Medulla oblongata (tissue), 1 donor: Measurements from ENCODE around the gene PTPRM.

ENCODE experiments used
- DNase-seq: peaks from one replicate; pipeline ENCODE4 v3.0.0-alpha.2; 2015; ENCODE audit errors: extremely low spot score

The PTPRM gene

GRCh38 chr18:8274370-8274769, 707.3 kb downstream of the PTPRM start:
- no peak for DNase-seq

GRCh38 chr18:8276406-8276805, 709.3 kb downstream of the PTPRM start:
- no peak for DNase-seq

- no peak for DNase-seq
Measured at GRCh38 chr18:8277270-8277669, 710.2 kb downstream of the PTPRM start.

- DNase-seq, result no peak
Measured at GRCh38 chr18:8279346-8279745, 712.2 kb downstream of the PTPRM start.

- DNase-seq, result no peak
Measured at GRCh38 chr18:8279781-8280330, 712.7 kb downstream of the PTPRM start.

- DNase-seq, result no peak
Measured at GRCh38 chr18:8283891-8284585, 716.9 kb downstream of the PTPRM start.

- no peak for DNase-seq
Measured at GRCh38 chr18:8286303-8286702, 719.2 kb downstream of the PTPRM start.

GRCh38 chr18:8287196-8287885, 720.2 kb downstream of the PTPRM start:
- no peak for DNase-seq

- DNase-seq, result peak; percentile 5
Measured at GRCh38 chr18:8288472-8289195, 721.5 kb downstream of the PTPRM start.

GRCh38 chr18:8290435-8290834, 723.3 kb downstream of the PTPRM start:
- no peak for DNase-seq

- no peak for DNase-seq
Measured at GRCh38 chr18:8290913-8291312, 723.8 kb downstream of the PTPRM start.

GRCh38 chr18:8293184-8293583, 726.1 kb downstream of the PTPRM start:
- DNase-seq, result no peak

- no peak for DNase-seq
Measured at GRCh38 chr18:8296886-8297616, 729.9 kb downstream of the PTPRM start.

GRCh38 chr18:8298186-8298585, 731.1 kb downstream of the PTPRM start:
- no peak for DNase-seq

- DNase-seq, result no peak
Measured at GRCh38 chr18:8299054-8299980, 732.2 kb downstream of the PTPRM start.

- DNase-seq, result no peak
Measured at GRCh38 chr18:8300751-8301410, 733.8 kb downstream of the PTPRM start.

GRCh38 chr18:8301427-8302172, 734.5 kb downstream of the PTPRM start:
- DNase-seq, result no peak

- DNase-seq, result no peak
Measured at GRCh38 chr18:8303151-8303755, 736.1 kb downstream of the PTPRM start.

- DNase-seq, result no peak
Measured at GRCh38 chr18:8307960-8308359, 740.8 kb downstream of the PTPRM start.
